Measurements from ENCODE around the gene BCL2L14.
"Not testable (repeated sequence)": the region's sequence is repeated elsewhere in the genome, so short reads cannot be mapped to it uniquely, and the experiment has no call there.

Gene BCL2L14

DNA sequence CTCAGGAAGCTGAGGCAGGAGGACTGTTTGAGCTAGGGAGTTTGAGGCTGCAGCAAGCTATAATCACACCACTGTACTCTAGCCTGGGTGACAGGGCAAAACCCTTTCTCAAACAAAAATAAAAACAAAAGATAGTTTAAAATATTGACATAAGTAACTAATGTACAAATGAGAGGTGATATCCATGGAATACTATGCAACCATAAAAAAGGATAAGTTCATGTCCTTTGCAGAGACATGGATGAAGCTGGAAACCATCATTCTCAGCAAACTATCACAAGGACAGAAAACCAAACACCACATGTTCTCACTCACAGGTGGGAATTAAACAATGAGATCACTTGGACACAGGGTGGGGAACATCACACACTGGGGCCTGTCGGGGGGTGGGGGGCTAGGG, 73.8 kb downstream of the BCL2L14 start:
- H3K9ac ChIP-seq (ENCODE audit: low read length); H3K4me3 ChIP-seq (ENCODE audit: low read length); H3K4me1 ChIP-seq (ENCODE audit: control insufficient read depth, insufficient read depth, low read length); DNase-seq (ENCODE audit: low read depth); H3K27me3 ChIP-seq (replicated peaks; ENCODE audit: control insufficient read depth, insufficient read depth, low read length); H3K9me3 ChIP-seq (ENCODE audit: control insufficient read depth, low read length): not testable (repeated sequence)
- peaks cover 27% of the 10 kb centered on the region for H3K36me3 ChIP-seq (ENCODE audit: control insufficient read depth, insufficient read depth, low read length, severe bottlenecking)

DNA sequence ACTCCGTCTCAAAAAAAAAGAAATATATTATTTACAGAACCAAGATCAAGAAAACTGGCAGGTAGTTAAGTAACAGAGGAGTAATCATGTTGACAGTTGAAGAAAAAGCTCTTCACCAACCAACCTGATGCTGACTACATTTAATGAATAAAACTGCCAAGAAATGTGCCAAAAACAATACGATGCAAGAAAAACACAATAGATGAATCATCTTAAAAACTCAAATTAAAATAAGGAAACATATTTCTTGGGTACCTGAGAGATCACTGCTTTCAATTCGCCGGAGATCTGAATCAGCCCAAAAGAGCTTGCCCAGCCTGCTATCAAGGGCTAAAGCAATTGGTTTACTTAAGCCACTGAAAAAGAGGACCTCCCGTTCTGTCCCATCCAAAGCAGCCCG, 76.4 kb downstream of the BCL2L14 start:
- no peak overlapping the region for H3K4me3 ChIP-seq (ENCODE audit: low read length)
- no peak for DNase-seq (ENCODE audit: low read depth)
- no peaks in the 10 kb centered on the region for H3K4me1 ChIP-seq (ENCODE audit: control insufficient read depth, insufficient read depth, low read length)
- no peak overlapping the region for H3K9ac ChIP-seq (ENCODE audit: low read length)
- peaks cover 35% of the 10 kb centered on the region for H3K36me3 ChIP-seq (ENCODE audit: control insufficient read depth, insufficient read depth, low read length, severe bottlenecking)
- H3K9me3 ChIP-seq (ENCODE audit: control insufficient read depth, low read length) = no peaks in the 10 kb centered on the region
- no peaks in the 10 kb centered on the region for H3K27me3 ChIP-seq (replicated peaks; ENCODE audit: control insufficient read depth, insufficient read depth, low read length)
